ENCODE measurements around the gene ALPL.

Gene ALPL

GRCh38 chr1:21531241-21531640 is 22.0 kb downstream of the ALPL start:
- Histone ChIP-seq H3K27me3 (peaks cover 0 to 20% (median 0%) of the 10 kb centered on the region in 11 experiments; a peak in 2 of 22 replicates), H3K36me3 (no peaks in the 10 kb centered on the region), H3K4me3 (no peak overlapping the region), H3K9me3 (replicated peaks in 1 of 11) (no peaks in the 10 kb centered on the region), H3K9ac (no peak overlapping the region), H3K4me2 (no peak overlapping the region), H3K27ac (no peak overlapping the region), H4K20me1 (peaks cover 0 to 10% (median 0%) of the 10 kb centered on the region in 11 experiments; a peak in 2 of 22 replicates), H3K4me1 (peaks cover 0 to 12% (median 2%) of the 10 kb centered on the region in 10 experiments; a peak in 6 of 20 replicates)
- no peak for TF ChIP-seq Cebpa-rat (IDR thresholded peaks at IDR 0.05)

GRCh38 chr1:21532496-21532895 is 23.3 kb downstream of the ALPL start:
- Histone ChIP-seq H3K4me1 (peaks cover 0 to 11% (median 3%) of the 10 kb centered on the region in 10 experiments; a peak in 9 of 20 replicates), H3K4me3 (no peak overlapping the region), H3K9me3 (replicated peaks in 1 of 11) (no peaks in the 10 kb centered on the region), H3K27me3 (peaks cover 0 to 24% (median 0%) of the 10 kb centered on the region in 11 experiments; a peak in 4 of 22 replicates), H3K27ac (no peak overlapping the region), H3K4me2 (no peak overlapping the region), H3K9ac (no peak overlapping the region), H3K36me3 (no peaks in the 10 kb centered on the region), H4K20me1 (peaks cover 0 to 10% (median 0%) of the 10 kb centered on the region in 11 experiments; a peak in 2 of 22 replicates)
- no peak for TF ChIP-seq Cebpa-rat (IDR thresholded peaks at IDR 0.05)

GRCh38 chr1:21532992-21533534 is 23.8 kb downstream of the ALPL start:
- H3K27ac ChIP-seq: no peak overlapping the region
- no peaks in the 10 kb centered on the region for H3K9me3 ChIP-seq (replicated peaks in 1 of 11)
- H3K36me3 ChIP-seq: no peaks in the 10 kb centered on the region
- no peak overlapping the region for H3K4me2 ChIP-seq
- no peak for TF ChIP-seq Cebpa-rat (IDR thresholded peaks at IDR 0.05)
- H3K27me3 ChIP-seq: peaks cover 0 to 28% (median 0%) of the 10 kb centered on the region in 11 experiments; a peak in 6 of 22 replicates
- H3K9ac ChIP-seq: no peak overlapping the region
- no peak overlapping the region for H3K4me3 ChIP-seq
- H4K20me1 ChIP-seq: peaks cover 0 to 10% (median 0%) of the 10 kb centered on the region in 11 experiments; a peak in 3 of 22 replicates
- H3K4me1 ChIP-seq: peaks cover 0 to 15% (median 7%) of the 10 kb centered on the region in 10 experiments; a peak in 17 of 20 replicates

GRCh38 chr1:21534146-21534545 is 24.9 kb downstream of the ALPL start:
- no peak overlapping the region for H3K9ac ChIP-seq
- TF ChIP-seq Cebpa-rat (IDR thresholded peaks at IDR 0.05): no peak
- no peak overlapping the region for H3K4me3 ChIP-seq
- no peak overlapping the region for H3K27ac ChIP-seq
- H3K36me3 ChIP-seq: no peaks in the 10 kb centered on the region
- H3K27me3 ChIP-seq: peaks cover 0 to 38% (median 0%) of the 10 kb centered on the region in 11 experiments; a peak in 7 of 22 replicates
- H3K4me2 ChIP-seq: no peak overlapping the region
- H3K4me1 ChIP-seq: peaks cover 0 to 24% (median 16%) of the 10 kb centered on the region in 10 experiments; a peak in 17 of 20 replicates
- peaks cover 0 to 10% (median 0%) of the 10 kb centered on the region in 11 experiments; a peak in 3 of 22 replicates for H4K20me1 ChIP-seq
- no peaks in the 10 kb centered on the region for H3K9me3 ChIP-seq (replicated peaks in 1 of 11)

GRCh38 chr1:21534674-21535378 is 25.6 kb downstream of the ALPL start:
- H3K9me3 ChIP-seq (replicated peaks in 1 of 11): no peaks in the 10 kb centered on the region
- H3K4me3 ChIP-seq: no peak overlapping the region
- no peak overlapping the region for H3K27ac ChIP-seq
- peaks cover 0 to 24% (median 16%) of the 10 kb centered on the region in 10 experiments; a peak in 17 of 20 replicates for H3K4me1 ChIP-seq
- no peak for TF ChIP-seq Cebpa-rat (IDR thresholded peaks at IDR 0.05)
- H3K27me3 ChIP-seq: peaks cover 0 to 32% (median 0%) of the 10 kb centered on the region in 11 experiments; a peak in 7 of 22 replicates
- H3K36me3 ChIP-seq: no peaks in the 10 kb centered on the region
- H3K9ac ChIP-seq: no peak overlapping the region
- peaks cover 0 to 10% (median 0%) of the 10 kb centered on the region in 11 experiments; a peak in 3 of 22 replicates for H4K20me1 ChIP-seq
- no peak overlapping the region for H3K4me2 ChIP-seq

- peaks cover 0 to 10% (median 0%) of the 10 kb centered on the region in 11 experiments; a peak in 4 of 22 replicates for H4K20me1 ChIP-seq
- H3K4me2 ChIP-seq: no peak overlapping the region
- peaks cover 0 to 31% (median 0%) of the 10 kb centered on the region in 11 experiments; a peak in 7 of 22 replicates for H3K27me3 ChIP-seq
- no peak overlapping the region for H3K4me3 ChIP-seq
- TF ChIP-seq Cebpa-rat (IDR thresholded peaks at IDR 0.05): no peak
- H3K4me1 ChIP-seq: peaks cover 0 to 24% (median 16%) of the 10 kb centered on the region in 10 experiments; a peak in 17 of 20 replicates
- no peaks in the 10 kb centered on the region for H3K9me3 ChIP-seq (replicated peaks in 1 of 11)
- no peak overlapping the region for H3K9ac ChIP-seq
- no peaks in the 10 kb centered on the region for H3K36me3 ChIP-seq
- no peak overlapping the region for H3K27ac ChIP-seq
Measured at GRCh38 chr1:21536218-21536617, 27.0 kb downstream of the ALPL start.

GRCh38 chr1:21537511-21537931 is 28.3 kb downstream of the ALPL start:
- Histone ChIP-seq H3K9me3 (replicated peaks in 1 of 11) (no peaks in the 10 kb centered on the region), H3K36me3 (no peaks in the 10 kb centered on the region), H3K4me2 (peak overlapping the region in 5 of 11 experiments; percentile 47 to 72 (median 67); a peak in 5 of 22 replicates), H4K20me1 (peaks cover 0 to 10% (median 0%) of the 10 kb centered on the region in 11 experiments; a peak in 4 of 22 replicates), H3K9ac (no peak overlapping the region), H3K4me3 (no peak overlapping the region), H3K27ac (no peak overlapping the region), H3K27me3 (peaks cover 0 to 26% (median 0%) of the 10 kb centered on the region in 11 experiments; a peak in 7 of 22 replicates), H3K4me1 (peaks cover 0 to 30% (median 17%) of the 10 kb centered on the region in 10 experiments; a peak in 17 of 20 replicates)
- TF ChIP-seq Cebpa-rat (IDR thresholded peaks at IDR 0.05): no peak

- no peak overlapping the region for H3K9ac ChIP-seq
- H3K27ac ChIP-seq: no peak overlapping the region
- H4K20me1 ChIP-seq: peaks cover 0 to 10% (median 0%) of the 10 kb centered on the region in 11 experiments; a peak in 4 of 22 replicates
- H3K4me3 ChIP-seq: no peak overlapping the region
- H3K4me2 ChIP-seq: peak overlapping the region; percentile 10 to 72 (median 67); a peak in 20 of 22 replicates
- H3K4me1 ChIP-seq: peaks cover 0 to 33% (median 18%) of the 10 kb centered on the region in 10 experiments; a peak in 17 of 20 replicates
- H3K9me3 ChIP-seq (replicated peaks in 1 of 11): no peaks in the 10 kb centered on the region
- TF ChIP-seq Cebpa-rat (IDR thresholded peaks at IDR 0.05): no peak
- no peaks in the 10 kb centered on the region for H3K36me3 ChIP-seq
- peaks cover 0 to 26% (median 0%) of the 10 kb centered on the region in 11 experiments; a peak in 7 of 22 replicates for H3K27me3 ChIP-seq
Measured at GRCh38 chr1:21537932-21538630, 28.9 kb downstream of the ALPL start.
